GM23338 (cell line): Measurements from ENCODE around the gene ETV2.
A peak's percentile ranks its signal among the peaks of the same experiment; 100 is the strongest.

ENCODE experiments used
- CREB1 ChIP-seq: fragments of 250-450 bp; sonication (Bioruptor Pico); IDR thresholded peaks from 2 replicates; pipeline ENCODE4 v1.5.0; 2020; ENCODE audit warnings: low read depth, mild to moderate bottlenecking, moderate library complexity
- CTCF ChIP-seq, 2 experiments: fragments of 200-600 bp in 1 of 2; sonication (generic) in 1 of 2; conservative IDR thresholded peaks; 2 replicates each; pipeline versions ENCODE4 v1.5.1 to v1.6.1; 2016 to 2017; ENCODE audit warnings: antibody characterized with exemption in 2 of 2, low read depth in 2 of 2, mild to moderate bottlenecking in 2 of 2, moderate library complexity in 1 of 2
- ETS1 ChIP-seq: IDR thresholded peaks from 2 replicates; pipeline ENCODE4 v1.6.1; 2016; ENCODE audit warnings: antibody characterized with exemption
- EZH2 ChIP-seq: fragments of 200-600 bp; sonication (generic); IDR thresholded peaks from one replicate; pipeline ENCODE4 v1.8.0; 2017; ENCODE audit warnings: antibody characterized with exemption, mild to moderate bottlenecking, low read depth; ENCODE audit not compliant: unreplicated experiment
- EZH2phosphoT487 ChIP-seq: fragments of 200-600 bp; sonication (generic); IDR thresholded peaks from one replicate; pipeline ENCODE4 v1.8.1; 2018; ENCODE audit warnings: antibody characterized with exemption; ENCODE audit not compliant: unreplicated experiment
- JUNB ChIP-seq: IDR thresholded peaks from one replicate; pipeline ENCODE4 v1.6.1; 2016; ENCODE audit warnings: antibody characterized with exemption; ENCODE audit not compliant: unreplicated experiment
- NANOG ChIP-seq: IDR thresholded peaks from 2 replicates; pipeline ENCODE4 v1.6.1; 2016; ENCODE audit warnings: antibody characterized with exemption, borderline replicate concordance
- POLR2AphosphoS5 ChIP-seq: IDR thresholded peaks from 2 replicates; pipeline ENCODE4 v1.6.1; 2016; ENCODE audit warnings: antibody characterized with exemption, low read depth
- REST ChIP-seq: IDR thresholded peaks from one replicate; pipeline ENCODE4 v1.6.1; 2018; ENCODE audit warnings: antibody characterized with exemption; ENCODE audit not compliant: unreplicated experiment
- STAT1 ChIP-seq: IDR thresholded peaks from one replicate; pipeline ENCODE4 v1.6.1; 2016; ENCODE audit warnings: antibody characterized with exemption; ENCODE audit not compliant: unreplicated experiment
- ZNF114 ChIP-seq: fragments of 250-450 bp; sonication (Bioruptor Pico); IDR thresholded peaks from 2 replicates; pipeline ENCODE4 v1.5.0; 2020; ENCODE audit warnings: mild to moderate bottlenecking, moderate library complexity
- ZNF331 ChIP-seq: fragments of 250-450 bp; sonication (Bioruptor Pico); IDR thresholded peaks from 2 replicates; pipeline ENCODE4 v1.5.0; 2020; ENCODE audit warnings: low read depth, mild to moderate bottlenecking, moderate library complexity
- ZNF462 ChIP-seq: fragments of 250-450 bp; sonication (Bioruptor Pico); IDR thresholded peaks from 2 replicates; pipeline ENCODE4 v1.5.0; 2020; ENCODE audit warnings: mild to moderate bottlenecking, moderate library complexity

GRCh38 chr19:35644206-35644986, 2.9 kb downstream of the ETV2 start:
- TF ChIP-seq CTCF (conservative IDR thresholded peaks at IDR 0.05; ENCODE audit: low read depth in 2 of 2) (no peak), EZH2 (no peak), REST (peak; percentile 43), EZH2phosphoT487 (no peak), POLR2AphosphoS5 (no peak), NANOG (no peak), CREB1 (CRISPR knock-in tag) (no peak), JUNB (no peak), ZNF114 (CRISPR knock-in tag) (no peak), ETS1 (no peak), STAT1 (no peak), ZNF331 (CRISPR knock-in tag) (no peak), ZNF462 (no peak)
